CD8-positive, alpha-beta memory T cell (primary cell): ENCODE data around the gene PRDM16. TPM values are rescaled to one million over a fixed set of nuclear protein-coding genes. Genes with fewer than 3 reads are reported as not detected.

ENCODE experiments used
- CTCF ChIA-PET: fragments of 350-600 bp; sonication (Branson Sonifier 250); formaldehyde crosslinking; loops from one replicate; lab custom pipeline; 2021; ENCODE audit warnings: antibody characterized with exemption; lab: Charles Lee
- POLR2A ChIA-PET: fragments of 350-600 bp; sonication (Branson Sonifier 250); formaldehyde crosslinking; loops from one replicate; lab custom pipeline; 2021; ENCODE audit warnings: antibody characterized with exemption; lab: Charles Lee
- DNase-seq, 5 donors: peaks; one replicate each; pipeline versions ENCODE4 v3.0.0 to v3.0.0-alpha.2; 2020 to 2022; ENCODE audit warnings: mixed read lengths in 1 of 5
- H3K27ac ChIP-seq: one replicate; pipeline ENCODE4 v1.7.0; 2013; ENCODE audit warnings: low read depth, mild to moderate bottlenecking, low read length, moderate library complexity
- H3K27me3 ChIP-seq: 2 replicates; pipeline ENCODE4 v1.7.0; 2013; ENCODE audit warnings: low read length, mild to moderate bottlenecking; ENCODE audit not compliant: insufficient read depth, poor library complexity, severe bottlenecking
- H3K36me3 ChIP-seq: 2 replicates; pipeline ENCODE4 v1.7.0; 2013; ENCODE audit warnings: mild to moderate bottlenecking, low read length, moderate library complexity; ENCODE audit not compliant: insufficient read depth
- H3K4me1 ChIP-seq: 2 replicates; pipeline ENCODE4 v1.7.0; 2013; ENCODE audit warnings: mild to moderate bottlenecking, low read length, moderate library complexity; ENCODE audit not compliant: insufficient read depth
- H3K4me3 ChIP-seq: 2 replicates; pipeline ENCODE4 v1.7.0; 2013; ENCODE audit warnings: mild to moderate bottlenecking, low read length
- H3K9me3 ChIP-seq: 2 replicates; pipeline ENCODE4 v1.7.0; 2013; ENCODE audit warnings: mild to moderate bottlenecking, low read length
- H3K27ac Mint-ChIP-seq, 8 donors: one replicate each; pipeline ENCODE4 v1.8.0; 2020 to 2021; ENCODE audit warnings: mixed read lengths in 8 of 8, mild to moderate bottlenecking in 6 of 8, inconsistent platforms in 3 of 8, moderate library complexity in 3 of 8
- H3K27me3 Mint-ChIP-seq, 2 donors: one replicate each; pipeline ENCODE4 v1.8.0; 2020 to 2021; ENCODE audit warnings: mixed read lengths in 2 of 2, mild to moderate bottlenecking in 1 of 2, moderate library complexity in 1 of 2
- H3K36me3 Mint-ChIP-seq, 3 donors: one replicate each; pipeline ENCODE4 v1.8.0; 2020 to 2021; ENCODE audit warnings: mixed read lengths in 3 of 3, inconsistent platforms in 1 of 3, mild to moderate bottlenecking in 1 of 3
- H3K4me1 Mint-ChIP-seq, 3 donors: one replicate each; pipeline ENCODE4 v1.8.0; 2020 to 2021; ENCODE audit warnings: mixed read lengths in 3 of 3, inconsistent platforms in 1 of 3, mild to moderate bottlenecking in 1 of 3
- H3K4me3 Mint-ChIP-seq, 7 donors: one replicate each; pipeline ENCODE4 v1.8.0; 2020 to 2021; ENCODE audit warnings: mixed read lengths in 7 of 7, mild to moderate bottlenecking in 6 of 7, moderate library complexity in 4 of 7, inconsistent platforms in 2 of 7
- H3K9me3 Mint-ChIP-seq, 5 donors: one replicate each; pipeline ENCODE4 v1.8.0; 2020 to 2022; ENCODE audit warnings: mixed read lengths in 5 of 5, mild to moderate bottlenecking in 3 of 5, moderate library complexity in 2 of 5, inconsistent platforms in 1 of 5
- polyA plus RNA-seq: library from polyadenylated mRNA; unstranded; fragments of 300-500 nt; fragmentation: Illumina TruSeq; gene quantifications from one replicate; pipeline ENCODE4 v1.2.3, GENCODE V29; 2021
- total RNA-seq, 2 experiments: library from RNA; stranded (reverse); gene quantifications; one replicate each; pipeline ENCODE4 v1.2.3, GENCODE V29; 2021

The PRDM16 gene
- total and polyA plus RNA-seq, 3 experiments from 2014 or later = not detected

DNA sequence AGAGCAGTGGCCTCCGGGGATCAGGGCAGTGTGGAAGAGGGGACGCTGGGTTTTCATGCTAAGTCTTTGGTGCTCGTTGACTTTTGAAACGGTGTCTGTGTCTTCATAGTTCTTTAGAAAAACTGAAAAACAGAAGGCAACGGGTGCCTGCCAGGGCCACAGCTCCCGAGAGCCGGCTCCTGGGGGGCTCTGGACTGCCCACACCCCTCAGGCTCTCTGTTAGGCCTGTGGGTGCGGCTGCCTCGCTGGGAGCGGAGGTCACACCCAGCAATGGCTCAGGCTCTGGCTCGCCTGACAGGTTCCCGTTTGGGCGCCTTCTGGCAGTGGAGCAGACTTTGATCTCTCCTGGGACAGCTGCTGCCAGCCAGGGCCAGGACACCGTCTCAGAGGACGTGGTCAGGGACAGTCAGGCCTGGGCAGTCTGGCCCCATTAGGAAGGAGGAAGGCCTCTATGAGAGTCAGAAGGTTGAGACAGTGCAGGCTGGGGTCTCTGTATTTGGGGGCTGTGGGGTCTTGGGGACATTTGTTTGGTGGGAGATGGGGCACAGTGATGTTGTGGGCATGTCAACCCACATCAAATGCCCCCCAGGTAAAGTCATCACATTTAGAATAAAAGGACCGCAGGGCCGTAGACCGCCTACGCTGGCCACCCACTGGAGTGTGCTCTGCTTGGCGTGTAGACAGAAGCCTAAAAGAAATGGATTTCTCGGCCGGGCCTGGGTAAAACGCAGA lies 391.1 kb downstream of the PRDM16 start:
- no peaks in the 10 kb centered on the region for H3K9me3 Mint-ChIP-seq
- peaks cover 0 to under 1% of the 10 kb centered on the region in 2 donors for H3K27me3 Mint-ChIP-seq
- H3K36me3 Mint-ChIP-seq = no peaks in the 10 kb centered on the region
- H3K27ac Mint-ChIP-seq = no peak overlapping the region
- ChIA-PET CTCF (no interaction called here), POLR2A (no interaction called here)
- no peaks in the 10 kb centered on the region for H3K4me1 ChIP-seq
- H3K27ac ChIP-seq = no peak overlapping the region
- no peaks in the 10 kb centered on the region for H3K9me3 ChIP-seq
- H3K4me3 ChIP-seq = no peak overlapping the region
- H3K36me3 ChIP-seq = no peaks in the 10 kb centered on the region
- no peak for DNase-seq
- H3K27me3 ChIP-seq = no peaks in the 10 kb centered on the region
- peaks cover 0 to 3% (median 0%) of the 10 kb centered on the region in 3 donors for H3K4me1 Mint-ChIP-seq
- no peak overlapping the region for H3K4me3 Mint-ChIP-seq

DNA sequence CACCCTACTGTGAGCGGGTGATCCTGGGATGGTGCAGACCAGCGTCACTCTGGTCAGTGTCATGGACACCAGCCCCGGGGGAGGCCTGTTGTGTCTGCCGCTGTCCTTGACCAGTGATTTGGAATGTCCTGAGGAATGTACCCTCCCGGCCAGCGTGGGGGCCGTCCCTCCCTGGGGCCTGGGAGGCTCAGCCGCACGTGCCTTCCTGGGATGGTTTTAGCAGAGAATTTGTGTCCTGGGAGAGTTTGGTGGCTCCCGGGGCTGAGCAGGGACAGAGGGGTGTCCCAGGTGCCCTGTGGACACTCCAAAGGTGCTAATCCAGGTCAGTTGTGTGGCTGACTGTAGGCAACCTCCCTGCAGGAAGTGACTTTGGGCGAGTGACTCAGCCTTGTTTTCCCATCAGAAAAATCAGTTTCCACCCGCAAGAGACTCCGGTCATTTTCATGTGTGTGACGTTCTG lies 391.7 kb downstream of the PRDM16 start:
- Mint-ChIP-seq H3K27me3 (no peaks in the 10 kb centered on the region), H3K4me3 (no peak overlapping the region), H3K36me3 (no peaks in the 10 kb centered on the region), H3K27ac (no peak overlapping the region), H3K9me3 (no peaks in the 10 kb centered on the region), H3K4me1 (peaks cover 0 to under 1% (median 0%) of the 10 kb centered on the region in 3 donors)
- Histone ChIP-seq H3K36me3 (no peaks in the 10 kb centered on the region), H3K27ac (no peak overlapping the region), H3K4me3 (no peak overlapping the region), H3K27me3 (no peaks in the 10 kb centered on the region), H3K4me1 (no peaks in the 10 kb centered on the region), H3K9me3 (no peaks in the 10 kb centered on the region)
- CTCF ChIA-PET = no interaction called here
- DNase-seq = no peak
- POLR2A ChIA-PET = no interaction called here

DNA sequence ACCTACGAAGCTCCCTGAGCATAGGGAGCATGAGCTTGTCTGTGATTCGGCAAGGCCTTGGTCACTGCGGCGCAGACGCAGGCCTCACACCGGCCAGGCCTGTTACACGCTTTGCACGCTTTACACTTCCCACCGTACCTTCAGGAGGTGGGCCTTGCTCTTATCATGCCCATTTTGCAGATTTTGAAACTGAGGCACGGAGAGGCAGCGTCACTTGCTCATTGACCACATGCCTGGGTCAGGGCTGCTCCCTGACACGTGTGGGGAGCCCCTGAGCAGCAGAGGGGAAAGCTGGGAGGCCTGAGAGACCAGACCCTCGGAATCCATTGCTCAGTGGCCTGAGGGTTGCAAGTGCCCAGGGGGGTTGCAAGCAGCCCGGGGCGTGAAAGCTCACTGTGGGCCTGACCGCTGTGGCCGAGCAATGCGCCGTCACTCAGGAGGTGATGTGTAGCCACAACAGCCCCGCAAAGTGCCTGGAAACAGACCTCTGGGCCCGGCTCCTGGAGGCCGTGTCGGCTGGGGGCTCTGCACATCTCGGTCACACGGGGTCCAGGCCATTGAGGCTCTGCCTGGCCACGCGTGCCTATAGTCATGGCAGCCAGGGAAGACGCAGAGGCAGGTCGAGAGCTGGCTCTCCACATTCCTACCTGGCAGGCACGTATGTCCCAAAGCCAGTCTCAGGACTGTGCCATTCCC lies 392.4 kb downstream of the PRDM16 start:
- Mint-ChIP-seq H3K27ac (no peak overlapping the region), H3K36me3 (no peaks in the 10 kb centered on the region), H3K27me3 (peaks cover 0 to 7% of the 10 kb centered on the region in 2 donors), H3K4me3 (no peak overlapping the region), H3K4me1 (peaks cover 0 to 5% (median 0%) of the 10 kb centered on the region in 3 donors), H3K9me3 (no peaks in the 10 kb centered on the region)
- Histone ChIP-seq H3K36me3 (no peaks in the 10 kb centered on the region), H3K4me3 (no peak overlapping the region), H3K27me3 (no peaks in the 10 kb centered on the region), H3K4me1 (no peaks in the 10 kb centered on the region), H3K27ac (no peak overlapping the region), H3K9me3 (no peaks in the 10 kb centered on the region)
- POLR2A ChIA-PET = no interaction called here
- CTCF ChIA-PET = no interaction called here
- no peak for DNase-seq

DNA sequence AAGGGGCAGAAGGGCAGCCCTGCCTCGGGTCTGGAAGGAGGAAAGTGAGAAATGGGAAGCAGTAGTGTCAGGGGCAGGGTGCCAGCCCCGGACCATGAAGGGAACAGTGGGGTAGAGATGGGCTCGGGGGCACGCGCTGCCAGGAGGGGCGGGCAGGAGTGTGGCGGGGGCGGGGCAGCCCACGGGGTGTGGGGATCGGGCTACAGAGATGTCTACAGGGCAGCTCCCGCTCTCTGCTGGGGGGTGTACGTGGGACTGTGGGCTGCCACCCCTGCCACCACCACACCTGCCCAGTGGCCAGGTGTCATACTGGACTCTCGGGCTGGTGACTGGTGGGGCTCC lies 392.9 kb downstream of the PRDM16 start:
- Histone ChIP-seq H3K4me1 (no peaks in the 10 kb centered on the region), H3K9me3 (no peaks in the 10 kb centered on the region), H3K36me3 (no peaks in the 10 kb centered on the region), H3K27ac (no peak overlapping the region), H3K27me3 (no peaks in the 10 kb centered on the region), H3K4me3 (no peak overlapping the region)
- no peak for DNase-seq
- Mint-ChIP-seq H3K27me3 (peaks cover 0 to 7% of the 10 kb centered on the region in 2 donors), H3K4me3 (no peak overlapping the region), H3K27ac (no peak overlapping the region), H3K4me1 (peaks cover 0 to 5% (median 0%) of the 10 kb centered on the region in 3 donors), H3K36me3 (no peaks in the 10 kb centered on the region), H3K9me3 (no peaks in the 10 kb centered on the region)
- ChIA-PET POLR2A (no interaction called here), CTCF (interaction anchor here (1.4 kb wide), 1 partner anchor 9 kb away, joined by 6 read pairs; no protein-coding TSS in a partner anchor)

- Mint-ChIP-seq H3K36me3 (no peaks in the 10 kb centered on the region), H3K9me3 (no peaks in the 10 kb centered on the region), H3K4me1 (peaks cover 0 to 5% (median 0%) of the 10 kb centered on the region in 3 donors), H3K27ac (no peak overlapping the region), H3K4me3 (no peak overlapping the region), H3K27me3 (peaks cover 0 to 7% of the 10 kb centered on the region in 2 donors)
- no peaks in the 10 kb centered on the region for H3K27me3 ChIP-seq
- H3K9me3 ChIP-seq = no peaks in the 10 kb centered on the region
- H3K4me3 ChIP-seq = no peak overlapping the region
- ChIA-PET POLR2A (no interaction called here), CTCF (interaction anchor here (1.4 kb wide), 1 partner anchor 10 kb away, joined by 6 read pairs; no protein-coding TSS in a partner anchor)
- DNase-seq = peak in 1 of 5 donors; percentile 35
- H3K4me1 ChIP-seq = no peaks in the 10 kb centered on the region
- no peak overlapping the region for H3K27ac ChIP-seq
- H3K36me3 ChIP-seq = no peaks in the 10 kb centered on the region
Measured at GRCh38 chr1:3462356-3463012, 393.5 kb downstream of the PRDM16 start.

DNA sequence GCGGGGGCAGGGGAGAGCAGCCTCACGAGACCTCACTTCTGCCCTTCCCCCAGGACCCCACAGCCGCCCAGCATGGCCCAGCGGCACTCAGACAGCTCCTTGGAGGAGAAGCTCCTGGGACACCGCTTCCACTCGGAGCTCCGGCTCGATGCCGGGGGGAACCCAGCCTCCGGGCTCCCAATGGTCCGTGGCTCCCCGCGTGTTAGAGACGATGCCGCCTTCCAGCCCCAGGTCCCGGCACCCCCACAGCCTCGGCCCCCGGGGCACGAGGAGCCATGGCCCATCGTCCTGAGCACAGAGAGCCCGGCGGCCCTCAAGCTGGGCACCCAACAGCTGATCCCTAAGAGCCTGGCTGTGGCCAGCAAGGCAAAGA lies 394.0 kb downstream of the PRDM16 start:
- CTCF ChIA-PET = interaction anchor here (1.4 kb wide), 1 partner anchor 10 kb away, joined by 6 read pairs; no protein-coding TSS in a partner anchor
- no peak overlapping the region for H3K27ac Mint-ChIP-seq

GRCh38 chr1:3463408-3463863 lies 394.4 kb downstream of the PRDM16 start:
- Histone ChIP-seq H3K9me3 (no peaks in the 10 kb centered on the region), H3K27ac (no peak overlapping the region), H3K27me3 (no peaks in the 10 kb centered on the region), H3K4me1 (no peaks in the 10 kb centered on the region), H3K36me3 (no peaks in the 10 kb centered on the region), H3K4me3 (no peak overlapping the region)
- Mint-ChIP-seq H3K27ac (no peak overlapping the region), H3K4me3 (no peak overlapping the region), H3K4me1 (peaks cover 0 to 5% (median 0%) of the 10 kb centered on the region in 3 donors), H3K36me3 (no peaks in the 10 kb centered on the region), H3K27me3 (peaks cover 0 to 7% of the 10 kb centered on the region in 2 donors), H3K9me3 (no peaks in the 10 kb centered on the region)
- ChIA-PET POLR2A (no interaction called here), CTCF (interaction anchor here (1.4 to 2.1 kb wide), 2 partner anchors 10 to 11 kb away, joined by 4 to 6 read pairs; no protein-coding TSS in a partner anchor)
- peak in 1 of 5 donors; percentile 42 for DNase-seq

More for the DNA sequence above, 394.0 kb downstream of the PRDM16 start:
- no peaks in the 10 kb centered on the region for H3K9me3 ChIP-seq
- no peak for DNase-seq
- POLR2A ChIA-PET = no interaction called here
- no peaks in the 10 kb centered on the region for H3K36me3 ChIP-seq
- peaks cover 0 to 5% (median 0%) of the 10 kb centered on the region in 3 donors for H3K4me1 Mint-ChIP-seq
- H3K9me3 Mint-ChIP-seq = no peaks in the 10 kb centered on the region
- H3K4me1 ChIP-seq = no peaks in the 10 kb centered on the region
- no peak overlapping the region for H3K27ac ChIP-seq
- no peaks in the 10 kb centered on the region for H3K36me3 Mint-ChIP-seq
- no peak overlapping the region for H3K4me3 Mint-ChIP-seq
- no peak overlapping the region for H3K4me3 ChIP-seq
- H3K27me3 Mint-ChIP-seq = peaks cover 0 to 7% of the 10 kb centered on the region in 2 donors
- H3K27me3 ChIP-seq = no peaks in the 10 kb centered on the region
